ENCODE data around the gene NXPH4.

NXPH4 gene

GRCh38 chr12:57215065-57215464, 1.5 kb upstream of the NXPH4 start:
- Histone ChIP-seq H3K4me3 (ENCODE audit: low read depth, low read length) (peak overlapping the region; percentile 37), H3K9me3 (ENCODE audit: control insufficient read depth, insufficient read depth, low read length) (no peaks in the 10 kb centered on the region), H3K4me1 (ENCODE audit: control insufficient read depth, insufficient read depth, low read length) (peaks cover 17% of the 10 kb centered on the region), H3K9ac (ENCODE audit: low read depth, low read length) (no peak overlapping the region), H3K27me3 (ENCODE audit: control insufficient read depth, insufficient read depth, low read length) (peaks cover 60% of the 10 kb centered on the region), H3K36me3 (ENCODE audit: control insufficient read depth, insufficient read depth, low read length) (peaks cover 26% of the 10 kb centered on the region)

DNA sequence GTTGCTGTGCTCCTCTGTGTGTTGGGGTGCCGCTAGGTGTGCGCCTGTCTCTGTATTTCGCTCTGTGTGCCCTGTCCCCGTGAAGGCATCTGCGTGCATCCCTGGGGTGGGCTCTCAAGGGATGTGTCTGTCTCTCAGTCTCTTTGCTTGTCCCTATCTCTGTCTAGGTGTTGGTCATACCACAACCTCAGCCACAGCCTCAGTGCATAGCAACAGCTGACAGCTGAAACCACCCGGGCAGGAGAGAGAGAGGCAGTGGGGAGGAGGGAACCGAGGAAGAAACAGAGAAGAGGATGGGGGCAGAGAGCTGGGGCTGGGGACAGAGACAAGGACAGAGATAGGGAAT, 953 bp upstream of the NXPH4 start:
- Histone ChIP-seq H3K9me3 (ENCODE audit: control insufficient read depth, insufficient read depth, low read length) (no peaks in the 10 kb centered on the region), H3K27me3 (ENCODE audit: control insufficient read depth, insufficient read depth, low read length) (peaks cover 64% of the 10 kb centered on the region), H3K36me3 (ENCODE audit: control insufficient read depth, insufficient read depth, low read length) (peaks cover 20% of the 10 kb centered on the region), H3K4me3 (ENCODE audit: low read depth, low read length) (peak overlapping the region; percentile 37), H3K9ac (ENCODE audit: low read depth, low read length) (no peak overlapping the region), H3K4me1 (ENCODE audit: control insufficient read depth, insufficient read depth, low read length) (peaks cover 17% of the 10 kb centered on the region)

DNA sequence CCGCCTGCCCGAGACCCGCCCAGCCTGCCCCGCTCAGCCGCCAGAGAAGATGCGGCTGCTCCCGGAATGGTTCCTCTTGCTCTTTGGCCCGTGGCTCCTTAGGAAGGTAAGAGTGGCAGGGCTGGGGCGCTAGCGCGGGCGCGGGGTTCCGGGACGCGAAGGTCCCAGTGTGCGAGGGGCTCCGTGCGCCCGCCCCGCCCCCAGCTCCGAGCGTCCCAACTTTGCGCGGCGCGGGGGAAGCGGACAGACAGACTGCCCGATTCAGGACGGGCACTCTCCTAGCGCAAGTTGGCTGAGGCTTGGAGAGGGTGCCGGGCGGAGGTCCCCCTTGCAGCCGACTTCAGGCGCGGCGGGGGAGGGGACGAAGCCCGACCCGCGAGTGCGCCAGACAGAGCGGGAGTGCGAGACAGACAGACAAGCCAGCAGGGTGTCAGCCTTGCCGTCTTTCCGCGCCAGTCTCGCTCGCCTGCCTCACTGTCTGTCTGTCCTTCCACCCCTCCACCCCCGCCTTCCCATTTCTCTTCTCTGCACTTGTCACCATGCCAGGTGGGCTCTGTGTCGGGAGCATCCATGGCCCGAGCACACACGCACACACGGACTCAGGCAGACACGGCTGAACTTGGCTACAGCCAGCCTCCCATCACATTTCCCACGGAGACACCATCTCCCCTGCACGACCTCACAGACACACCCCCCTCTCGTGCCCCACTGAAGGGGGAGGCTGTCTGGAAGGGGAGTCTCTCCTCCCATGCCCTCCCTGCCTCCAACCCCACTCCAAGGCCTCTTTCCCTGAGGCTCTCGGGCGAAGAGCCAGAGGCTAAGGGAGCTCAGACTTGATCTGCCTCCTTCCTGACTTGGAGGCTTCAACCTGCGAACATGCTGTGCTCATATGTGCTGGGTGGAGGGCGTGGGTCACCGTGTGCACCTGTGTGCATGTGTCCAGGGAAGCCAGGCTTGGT, 606 bp downstream of the NXPH4 start:
- Histone ChIP-seq H3K4me3 (ENCODE audit: low read depth, low read length) (peak overlapping the region; percentile 50), H3K9ac (ENCODE audit: low read depth, low read length) (no peak overlapping the region), H3K4me1 (ENCODE audit: control insufficient read depth, insufficient read depth, low read length) (peaks cover 22% of the 10 kb centered on the region), H3K36me3 (ENCODE audit: control insufficient read depth, insufficient read depth, low read length) (peaks cover 5% of the 10 kb centered on the region), H3K9me3 (ENCODE audit: control insufficient read depth, insufficient read depth, low read length) (no peaks in the 10 kb centered on the region), H3K27me3 (ENCODE audit: control insufficient read depth, insufficient read depth, low read length) (peaks cover 80% of the 10 kb centered on the region)

- H3K27me3 ChIP-seq (ENCODE audit: control insufficient read depth, insufficient read depth, low read length), result peaks cover 90% of the 10 kb centered on the region
- H3K4me3 ChIP-seq (ENCODE audit: low read depth, low read length), result peak overlapping the region; percentile 50
- H3K9ac ChIP-seq (ENCODE audit: low read depth, low read length), result no peak overlapping the region
- no peaks in the 10 kb centered on the region for H3K9me3 ChIP-seq (ENCODE audit: control insufficient read depth, insufficient read depth, low read length)
- peaks cover 22% of the 10 kb centered on the region for H3K4me1 ChIP-seq (ENCODE audit: control insufficient read depth, insufficient read depth, low read length)
- no peaks in the 10 kb centered on the region for H3K36me3 ChIP-seq (ENCODE audit: control insufficient read depth, insufficient read depth, low read length)
These were observed 1.6 kb downstream of the NXPH4 start for GRCh38 chr12:57218030-57218853.

DNA sequence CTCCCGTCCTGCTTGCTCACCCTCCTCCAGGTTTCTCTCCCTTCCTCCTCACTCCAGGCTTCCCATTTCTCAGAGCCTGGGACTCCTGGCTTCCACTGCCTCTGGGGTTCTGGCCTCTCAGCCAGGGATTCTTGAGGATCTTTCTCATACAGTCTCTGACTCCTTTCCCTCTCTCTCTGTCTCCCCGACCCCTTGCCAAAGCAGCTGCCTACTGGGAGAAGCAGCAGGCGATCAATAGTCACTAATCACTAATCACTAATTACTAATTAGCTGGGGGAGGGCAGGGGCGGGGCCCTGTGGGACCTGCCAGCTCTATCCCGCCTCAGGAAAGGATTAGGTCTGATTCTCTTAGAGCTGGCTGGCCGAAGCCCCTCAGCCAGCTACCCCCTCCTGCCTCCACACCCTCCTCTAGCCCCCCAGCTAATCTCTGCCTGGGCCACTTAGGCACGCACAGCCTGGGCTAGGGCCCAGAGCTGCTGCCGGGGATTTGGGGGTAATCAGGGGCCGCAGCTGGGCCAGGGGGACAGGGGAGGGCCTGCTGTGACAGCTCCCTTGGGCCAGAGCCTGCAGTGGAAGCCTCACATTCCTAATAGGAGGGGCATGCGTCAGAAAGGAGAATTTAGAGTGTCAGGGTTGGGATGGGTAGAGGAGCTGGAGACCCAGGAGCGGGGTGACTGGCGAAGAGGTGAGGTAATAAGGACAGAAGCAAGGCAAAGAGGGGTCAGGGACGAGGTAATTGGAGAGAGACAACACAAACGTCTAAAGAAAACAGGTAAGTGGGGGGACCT, 2.8 kb downstream of the NXPH4 start:
- Histone ChIP-seq H3K9ac (ENCODE audit: low read depth, low read length) (no peak overlapping the region), H3K4me3 (ENCODE audit: low read depth, low read length) (peak overlapping the region; percentile 41), H3K27me3 (ENCODE audit: control insufficient read depth, insufficient read depth, low read length) (peaks cover 93% of the 10 kb centered on the region), H3K9me3 (ENCODE audit: control insufficient read depth, insufficient read depth, low read length) (no peaks in the 10 kb centered on the region), H3K36me3 (ENCODE audit: control insufficient read depth, insufficient read depth, low read length) (no peaks in the 10 kb centered on the region), H3K4me1 (ENCODE audit: control insufficient read depth, insufficient read depth, low read length) (peaks cover 13% of the 10 kb centered on the region)

DNA sequence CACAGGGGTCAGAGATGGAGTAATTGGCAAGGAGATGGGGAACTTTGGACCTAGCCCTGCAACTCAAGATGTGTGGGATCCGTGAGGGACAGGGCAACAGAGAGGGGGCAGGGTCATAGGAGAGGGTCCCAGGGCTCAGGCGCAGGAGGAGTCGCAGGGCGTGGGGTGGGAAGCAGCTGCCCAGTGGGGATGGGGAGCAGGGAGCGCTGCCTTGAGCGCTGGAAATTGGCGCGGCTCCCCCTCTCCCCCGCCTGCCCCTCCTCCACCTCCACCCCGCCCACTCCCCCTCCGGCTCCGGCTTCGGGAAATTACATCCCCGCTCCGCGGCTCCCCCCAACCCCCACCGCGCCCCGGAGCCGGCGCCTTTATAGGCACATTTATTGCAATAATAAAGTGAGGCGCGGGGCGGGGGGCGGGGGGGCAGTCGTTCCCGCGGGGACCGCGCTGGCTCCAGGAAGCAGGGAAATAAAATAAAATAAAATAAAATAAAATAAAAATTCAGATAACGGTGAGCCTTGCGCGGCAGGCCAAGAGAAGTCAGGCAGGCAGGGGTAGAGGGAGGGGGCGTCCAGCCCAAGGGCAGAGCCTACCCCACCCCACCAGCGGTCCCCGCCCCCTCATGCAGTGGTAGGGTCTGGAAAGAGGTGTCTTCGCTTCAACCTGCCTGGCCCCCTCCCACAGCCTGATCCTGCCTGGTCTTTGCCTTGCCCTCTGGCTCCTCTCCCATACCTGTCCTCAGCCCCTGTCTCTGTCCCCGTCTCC, 3.6 kb downstream of the NXPH4 start:
- H3K4me3 ChIP-seq (ENCODE audit: low read depth, low read length), result peak overlapping the region; percentile 41
- H3K9me3 ChIP-seq (ENCODE audit: control insufficient read depth, insufficient read depth, low read length), result no peaks in the 10 kb centered on the region
- no peak overlapping the region for H3K9ac ChIP-seq (ENCODE audit: low read depth, low read length)
- H3K36me3 ChIP-seq (ENCODE audit: control insufficient read depth, insufficient read depth, low read length), result no peaks in the 10 kb centered on the region
- peaks cover 93% of the 10 kb centered on the region for H3K27me3 ChIP-seq (ENCODE audit: control insufficient read depth, insufficient read depth, low read length)
- H3K4me1 ChIP-seq (ENCODE audit: control insufficient read depth, insufficient read depth, low read length), result peaks cover 13% of the 10 kb centered on the region

- Histone ChIP-seq H3K9ac (ENCODE audit: low read depth, low read length) (no peak overlapping the region), H3K27me3 (ENCODE audit: control insufficient read depth, insufficient read depth, low read length) (peaks cover 93% of the 10 kb centered on the region), H3K9me3 (ENCODE audit: control insufficient read depth, insufficient read depth, low read length) (no peaks in the 10 kb centered on the region), H3K4me3 (ENCODE audit: low read depth, low read length) (peak overlapping the region; percentile 39), H3K4me1 (ENCODE audit: control insufficient read depth, insufficient read depth, low read length) (peaks cover 10% of the 10 kb centered on the region), H3K36me3 (ENCODE audit: control insufficient read depth, insufficient read depth, low read length) (no peaks in the 10 kb centered on the region)
These were observed 4.2 kb downstream of the NXPH4 start for GRCh38 chr12:57220770-57221168.

- peaks cover 93% of the 10 kb centered on the region for H3K27me3 ChIP-seq (ENCODE audit: control insufficient read depth, insufficient read depth, low read length)
- no peaks in the 10 kb centered on the region for H3K36me3 ChIP-seq (ENCODE audit: control insufficient read depth, insufficient read depth, low read length)
- peak overlapping the region; percentile 39 for H3K4me3 ChIP-seq (ENCODE audit: low read depth, low read length)
- H3K4me1 ChIP-seq (ENCODE audit: control insufficient read depth, insufficient read depth, low read length), result peaks cover 9% of the 10 kb centered on the region
- H3K9ac ChIP-seq (ENCODE audit: low read depth, low read length), result no peak overlapping the region
- H3K9me3 ChIP-seq (ENCODE audit: control insufficient read depth, insufficient read depth, low read length), result no peaks in the 10 kb centered on the region
These were observed 4.7 kb downstream of the NXPH4 start for GRCh38 chr12:57221169-57221917.

- no peaks in the 10 kb centered on the region for H3K36me3 ChIP-seq (ENCODE audit: control insufficient read depth, insufficient read depth, low read length)
- H3K4me3 ChIP-seq (ENCODE audit: low read depth, low read length), result no peak overlapping the region
- no peak overlapping the region for H3K9ac ChIP-seq (ENCODE audit: low read depth, low read length)
- peaks cover 15% of the 10 kb centered on the region for H3K4me1 ChIP-seq (ENCODE audit: control insufficient read depth, insufficient read depth, low read length)
- H3K9me3 ChIP-seq (ENCODE audit: control insufficient read depth, insufficient read depth, low read length), result no peaks in the 10 kb centered on the region
- peaks cover 94% of the 10 kb centered on the region for H3K27me3 ChIP-seq (ENCODE audit: control insufficient read depth, insufficient read depth, low read length)
These were observed 5.9 kb downstream of the NXPH4 start for GRCh38 chr12:57222286-57223190.
